Ureter (tissue), 1 donor: Measurements from ENCODE around the gene VPS45. TPM values are rescaled to one million over a fixed set of nuclear protein-coding genes. Genes with fewer than 3 reads are reported as not detected.
"Not testable (repeated sequence)": the region's sequence is repeated elsewhere in the genome, so short reads cannot be mapped to it uniquely, and the experiment has no call there.

ENCODE experiments used
- DNase-seq: peaks from one replicate; pipeline ENCODE4 v3.0.0-alpha.2; 2020; ENCODE audit warnings: low spot score
- total RNA-seq: library from RNA; stranded (reverse); gene quantifications from one replicate; pipeline ENCODE4 v1.2.4, GENCODE V29; 2023
- donor health status: DM: yes; HTN: yes; CAD: no.

Gene VPS45
- total RNA-seq, 1 donor from 2014 or later, result 56.4 TPM

- DNase-seq, result no peak
These were observed 64.8 kb downstream of the VPS45 start for GRCh38 chr1:150132372-150132771.

DNA sequence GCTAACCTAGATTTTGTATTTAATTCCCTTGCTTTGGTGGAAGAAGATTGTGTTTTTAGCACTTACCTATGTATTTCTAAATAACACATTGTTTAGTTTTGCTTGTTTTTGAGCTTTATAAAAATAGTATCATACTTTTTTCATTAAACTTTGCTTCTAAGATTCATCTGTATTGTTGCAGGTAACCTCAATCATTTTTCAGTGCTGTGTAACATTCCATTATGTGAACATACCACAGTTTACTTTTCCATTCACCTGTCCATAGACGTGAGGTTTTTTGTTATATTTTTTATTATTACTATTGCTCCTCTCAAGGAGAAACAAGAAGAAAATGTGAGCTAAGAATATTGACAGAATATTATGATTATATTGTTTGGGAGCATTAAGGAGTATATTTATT, 67.0 kb downstream of the VPS45 start:
- DNase-seq, result no peak

GRCh38 chr1:150135400-150135799, 67.8 kb downstream of the VPS45 start:
- DNase-seq, result not testable (repeated sequence)

- no peak for DNase-seq
These were observed 70.5 kb downstream of the VPS45 start for GRCh38 chr1:150138044-150138443.

DNA sequence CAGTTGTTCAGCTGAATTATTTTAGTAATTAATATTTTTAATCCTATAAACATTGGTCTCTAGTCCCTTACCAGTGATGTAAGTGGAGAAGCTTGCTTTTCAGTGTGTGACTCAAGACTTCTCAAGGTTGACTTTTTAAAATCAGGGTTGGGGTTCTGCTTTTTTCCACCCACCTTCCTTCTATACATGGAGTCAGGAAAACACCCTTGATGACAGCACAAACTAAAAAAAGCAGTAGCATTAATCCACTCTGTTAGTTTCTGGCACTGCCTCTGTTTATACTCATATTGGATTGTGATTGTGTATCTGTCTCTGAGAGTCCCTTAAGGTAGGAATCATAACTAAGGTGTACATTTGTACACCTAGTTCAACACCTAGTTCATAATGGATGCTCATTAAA, 73.9 kb downstream of the VPS45 start:
- DNase-seq, result no peak

GRCh38 chr1:150142083-150142482, 74.5 kb downstream of the VPS45 start:
- DNase-seq, result no peak

DNA sequence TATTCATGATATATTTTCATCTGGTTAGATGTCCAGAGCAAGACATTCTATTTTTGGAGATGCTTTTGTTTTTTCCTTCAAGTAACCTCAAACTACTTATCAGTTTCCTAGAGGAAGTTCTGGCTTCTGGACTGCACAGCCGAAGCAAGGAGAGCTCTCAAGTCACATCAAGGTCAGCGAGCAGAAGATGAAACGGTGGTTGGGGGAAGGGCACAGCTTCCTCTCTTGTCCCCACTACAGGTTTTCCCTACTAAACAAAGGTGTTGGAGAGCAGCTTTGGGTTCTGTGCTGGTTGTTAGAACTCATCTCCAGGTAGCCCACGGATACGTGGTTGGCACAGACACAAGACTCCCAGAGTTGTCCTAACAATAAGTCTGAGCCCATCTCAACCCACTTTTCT, 77.0 kb downstream of the VPS45 start:
- DNase-seq, result no peak

- DNase-seq, result not testable (repeated sequence)
These were observed 78.4 kb downstream of the VPS45 start for GRCh38 chr1:150146016-150146415.

GRCh38 chr1:150146849-150147542, 79.4 kb downstream of the VPS45 start:
- DNase-seq, result peak; percentile 31

GRCh38 chr1:150148837-150149270, 81.3 kb downstream of the VPS45 start:
- DNase-seq, result peak; percentile 40

GRCh38 chr1:150149271-150150132, 81.9 kb downstream of the VPS45 start, which contains the start of gene PLEKHO1:
PLEKHO1 (plus strand) TSS chr1:150149916; CDS start chr1:150150258, 342 bp downstream.
- DNase-seq, result peak; percentile 85

DNA sequence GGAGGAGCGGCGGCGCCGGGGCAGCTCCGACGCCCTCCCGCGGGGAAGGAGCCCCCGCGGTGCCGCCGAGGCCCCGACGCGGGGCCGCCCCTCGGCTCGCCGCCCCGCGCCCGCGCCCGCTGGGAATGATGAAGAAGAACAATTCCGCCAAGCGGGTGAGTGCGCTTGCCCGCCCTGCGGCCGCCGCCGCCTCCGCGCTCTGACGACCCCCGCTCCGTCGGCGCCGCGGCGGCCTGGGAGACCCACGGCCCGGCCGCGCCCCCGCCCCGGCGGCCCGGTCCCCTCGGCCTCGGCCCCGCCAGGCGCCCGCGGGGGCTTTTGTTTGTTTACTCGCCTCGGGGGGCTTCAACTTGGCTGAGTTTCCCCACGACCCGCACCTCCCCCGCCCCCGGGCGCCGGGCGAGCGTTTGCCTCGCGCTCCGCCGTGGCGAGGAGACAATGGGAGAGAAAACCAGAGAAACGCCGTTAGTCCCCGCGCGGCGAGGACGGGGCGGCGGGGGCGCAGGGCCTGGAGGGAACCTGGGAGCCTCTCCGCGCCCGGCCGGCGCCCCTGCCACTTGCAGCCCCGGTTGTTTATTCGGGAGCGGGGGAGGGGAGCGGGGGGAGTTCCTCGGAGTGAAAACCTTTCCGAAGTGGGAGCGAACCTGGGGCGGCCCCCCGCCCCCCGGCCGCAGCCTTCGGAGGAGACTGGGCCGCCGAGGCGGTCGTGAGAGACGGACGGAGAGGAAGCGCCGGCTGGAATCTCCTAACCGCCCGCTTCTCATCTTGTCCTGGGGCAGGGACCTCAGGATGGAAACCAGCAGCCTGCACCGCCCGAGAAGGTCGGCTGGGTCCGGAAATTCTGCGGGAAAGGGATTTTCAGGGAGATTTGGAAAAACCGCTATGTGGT, 82.8 kb downstream of the VPS45 start:
- DNase-seq, result peak; percentile 57

- peak; percentile 63 for DNase-seq
These were observed 84.0 kb downstream of the VPS45 start for GRCh38 chr1:150151291-150152181.

GRCh38 chr1:150152182-150152536, 84.6 kb downstream of the VPS45 start:
- peak; percentile 34 for DNase-seq

- peak; percentile 41 for DNase-seq
These were observed 85.3 kb downstream of the VPS45 start for GRCh38 chr1:150152772-150153456.

DNA sequence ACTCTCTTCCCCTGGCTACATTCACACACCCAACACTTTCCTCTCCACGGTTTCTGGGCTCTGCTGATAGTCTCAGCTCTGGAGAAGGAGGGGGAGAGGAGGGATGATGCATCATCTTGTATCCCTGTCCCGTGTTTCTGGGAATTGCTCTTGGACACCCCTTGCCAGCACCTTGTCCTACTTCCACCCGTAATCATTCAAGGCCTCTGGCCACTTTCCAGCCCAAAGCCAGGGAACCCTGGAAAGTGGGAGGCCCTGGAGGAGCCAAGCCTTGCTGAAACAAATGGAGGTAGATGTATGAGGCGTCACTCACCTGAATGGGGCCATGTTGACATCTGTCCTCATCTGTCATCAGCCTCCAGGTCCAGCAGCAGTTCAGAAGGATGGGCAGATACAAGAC, 86.6 kb downstream of the VPS45 start:
- peak; percentile 39 for DNase-seq

GRCh38 chr1:150155413-150156071, 88.0 kb downstream of the VPS45 start:
- no peak for DNase-seq

GRCh38 chr1:150156868-150157603, 89.5 kb downstream of the VPS45 start:
- DNase-seq, result no peak

DNA sequence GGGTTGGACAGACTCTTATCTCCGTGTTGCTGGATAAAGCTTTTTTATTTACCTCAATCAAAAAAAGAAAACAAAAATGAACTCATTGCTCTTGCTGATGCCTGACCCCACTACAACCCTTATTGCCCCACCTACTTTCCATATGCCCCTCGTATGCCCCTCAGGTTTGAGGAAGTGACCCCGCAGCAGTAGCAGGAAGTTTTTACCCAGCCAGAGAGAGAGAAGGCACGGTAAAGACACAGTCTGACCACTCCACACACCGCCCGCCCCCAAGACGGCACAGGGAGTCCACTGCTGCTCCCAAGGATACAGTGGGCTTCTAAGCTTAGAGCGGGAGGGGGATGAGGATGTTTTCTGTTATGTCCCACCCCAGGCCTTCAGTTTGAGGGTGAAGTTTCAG, 92.0 kb downstream of the VPS45 start:
- DNase-seq, result no peak
